GM12874 (cell line): ENCODE measurements around the gene BEST3.

Experiments used
- CTCF ChIP-seq: IDR thresholded peaks from 2 replicates; pipeline ENCODE4 v1.5.1; 2011; ENCODE audit warnings: low read depth, mild to moderate bottlenecking, control low read depth, low read length, moderate library complexity; ENCODE audit not compliant: insufficient read depth

The BEST3 gene

GRCh38 chr12:69647178-69647577, 51.9 kb downstream of the BEST3 start:
- no peak for TF ChIP-seq CTCF

- no peak for TF ChIP-seq CTCF
These were observed 54.1 kb downstream of the BEST3 start for GRCh38 chr12:69645031-69645430.

- no peak for TF ChIP-seq CTCF
These were observed 54.6 kb downstream of the BEST3 start for GRCh38 chr12:69644511-69644910.

DNA sequence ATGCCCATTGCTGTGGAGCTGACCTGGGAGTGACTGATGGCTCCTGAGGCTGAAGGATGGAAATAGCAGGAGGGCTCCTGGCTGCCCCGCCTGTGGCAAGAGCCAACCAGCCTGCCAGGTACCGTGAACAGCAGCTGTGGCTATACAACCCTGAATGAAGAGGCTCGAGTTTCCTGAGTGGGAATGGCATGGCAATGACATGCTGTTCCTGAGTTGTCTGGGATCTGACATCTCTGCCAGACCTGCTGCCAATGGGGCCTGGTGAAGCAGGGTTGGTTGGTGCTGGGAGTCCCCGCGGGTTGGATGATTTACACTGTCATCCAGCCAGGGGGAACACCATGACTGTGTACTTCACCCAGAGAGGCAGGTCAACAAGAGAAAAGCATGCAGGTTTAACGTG, 56.6 kb downstream of the BEST3 start:
- no peak for TF ChIP-seq CTCF

DNA sequence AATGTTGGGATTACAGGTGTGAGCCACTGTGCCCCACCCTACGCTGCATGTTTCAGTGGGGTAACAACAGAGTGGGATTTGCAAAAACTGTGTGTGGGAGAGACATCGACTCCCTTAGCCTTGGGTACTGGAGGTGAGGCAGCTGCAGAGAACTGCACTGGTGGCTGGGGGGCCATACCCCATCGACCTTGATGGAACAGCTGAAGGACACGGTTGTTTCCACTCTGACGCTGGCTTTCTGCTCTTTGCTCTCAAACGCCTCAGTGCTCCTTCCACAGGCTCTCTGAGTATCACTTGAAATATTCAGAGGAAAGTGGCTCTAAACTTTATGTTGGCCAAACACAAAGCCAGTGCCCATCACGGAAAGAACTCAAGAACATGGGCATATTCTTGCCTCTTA, 57.6 kb downstream of the BEST3 start:
- no peak for TF ChIP-seq CTCF

DNA sequence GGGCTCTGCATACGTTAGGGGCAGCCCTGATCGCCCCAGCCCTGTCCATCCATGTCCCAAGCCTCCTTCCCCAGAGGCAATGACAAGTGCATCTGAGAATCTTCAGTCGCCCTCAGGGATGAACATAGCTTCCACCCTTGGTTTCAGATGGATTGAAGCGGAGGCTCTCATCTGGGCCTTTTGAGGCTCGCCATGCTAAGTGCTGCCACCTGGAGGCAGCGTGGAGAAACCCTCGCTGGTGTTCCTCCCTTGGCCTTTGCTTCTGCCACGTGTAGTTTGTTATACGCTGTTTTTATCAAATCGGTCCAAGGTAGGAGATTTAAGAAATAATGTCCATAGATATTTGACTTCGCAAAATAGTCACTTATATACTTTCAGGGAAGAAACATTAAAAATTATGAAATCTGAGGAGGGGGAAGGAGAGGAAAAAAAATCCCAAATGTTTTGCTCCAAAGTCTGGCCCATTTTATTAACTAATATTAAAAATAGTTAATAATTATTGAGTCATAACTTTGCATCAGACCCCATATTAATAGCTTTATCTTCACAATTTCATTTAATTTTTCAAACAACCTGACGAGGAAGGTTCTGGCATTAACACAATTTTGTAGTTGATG, 59.6 kb downstream of the BEST3 start:
- peak; percentile 90 for TF ChIP-seq CTCF

DNA sequence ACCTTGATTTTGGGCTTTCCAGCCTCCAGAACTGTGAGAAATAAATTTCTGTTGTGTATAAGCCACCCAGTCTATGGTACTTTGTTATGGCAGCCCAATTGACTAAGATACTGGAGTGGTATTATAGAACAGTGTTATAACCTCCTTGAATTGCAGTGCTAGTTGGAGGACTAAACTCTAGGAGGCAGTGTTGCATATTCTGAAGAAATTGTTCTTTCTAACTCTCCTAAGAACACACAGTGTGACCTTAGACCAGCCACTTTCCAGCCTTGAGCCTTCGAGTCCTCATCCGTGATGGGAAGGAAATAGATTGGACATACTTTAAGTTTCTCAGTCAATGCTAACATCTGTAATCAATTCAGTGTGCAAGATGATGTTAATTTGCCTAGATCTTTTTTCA, 66.0 kb downstream of the BEST3 start:
- peak; percentile 25; the same call in 1 of the 2 replicates for TF ChIP-seq CTCF
